HG02759 (cell line): ENCODE results near the gene SEMA6A.

Source experiments
- ATAC-seq: cut with Tn5 transposase; IDR thresholded peaks from one replicate; pipeline ENCODE4 v1.9.1; 2021; ENCODE audit warnings: mild to moderate bottlenecking, moderate library complexity; ENCODE audit not compliant: unreplicated experiment

The SEMA6A gene

GRCh38 chr5:116442931-116443551, 131.6 kb downstream of the SEMA6A start:
- no peak for ATAC-seq

- no peak for ATAC-seq
Observed at GRCh38 chr5:116442095-116442534, 132.5 kb downstream of the SEMA6A start.

- no peak for ATAC-seq
Observed at GRCh38 chr5:116441223-116441622, 133.4 kb downstream of the SEMA6A start.

GRCh38 chr5:116440457-116441001, 134.1 kb downstream of the SEMA6A start:
- ATAC-seq, result no peak

GRCh38 chr5:116439905-116440304, 134.7 kb downstream of the SEMA6A start:
- no peak for ATAC-seq

GRCh38 chr5:116438979-116439554, 135.6 kb downstream of the SEMA6A start:
- ATAC-seq, result no peak

GRCh38 chr5:116437922-116438578, 136.6 kb downstream of the SEMA6A start:
- no peak for ATAC-seq

GRCh38 chr5:116437351-116437705, 137.3 kb downstream of the SEMA6A start:
- ATAC-seq, result no peak

GRCh38 chr5:116436674-116437350, 137.8 kb downstream of the SEMA6A start:
- ATAC-seq, result no peak

- ATAC-seq, result no peak
Observed at GRCh38 chr5:116428966-116429365, 145.7 kb downstream of the SEMA6A start.

GRCh38 chr5:116428413-116428812, 146.2 kb downstream of the SEMA6A start:
- ATAC-seq, result no peak

- no peak for ATAC-seq
Observed at GRCh38 chr5:116424951-116425350, 149.7 kb downstream of the SEMA6A start.

- ATAC-seq, result no peak
Observed at GRCh38 chr5:116424258-116424615, 150.4 kb downstream of the SEMA6A start.

- no peak for ATAC-seq
Observed at GRCh38 chr5:116423587-116424257, 150.9 kb downstream of the SEMA6A start.

GRCh38 chr5:116423141-116423540, 151.5 kb downstream of the SEMA6A start:
- ATAC-seq, result no peak

- no peak for ATAC-seq
Observed at GRCh38 chr5:116421080-116421629, 153.5 kb downstream of the SEMA6A start.

GRCh38 chr5:116420540-116420939, 154.1 kb downstream of the SEMA6A start:
- no peak for ATAC-seq

- ATAC-seq, result no peak
Observed at GRCh38 chr5:116419258-116419657, 155.4 kb downstream of the SEMA6A start.

GRCh38 chr5:116418774-116419173, 155.8 kb downstream of the SEMA6A start:
- ATAC-seq, result no peak

- ATAC-seq, result no peak
Observed at GRCh38 chr5:116418016-116418415, 156.6 kb downstream of the SEMA6A start.

- ATAC-seq, result no peak
Observed at GRCh38 chr5:116415989-116416388, 158.6 kb downstream of the SEMA6A start.
